22Rv1 (cell line): ENCODE results near the gene COL2A1.

Experiments used
- H3K27ac ChIP-seq: fragments of 450-650 bp; 2 replicates; pipeline ENCODE4 v1.5.1; 2017
- CTCF ChIP-seq: fragments of 450-650 bp; IDR thresholded peaks from 2 replicates; pipeline ENCODE4 v1.5.1; 2017; ENCODE audit warnings: mild to moderate bottlenecking
- ZFX ChIP-seq: fragments of 450-650 bp; IDR thresholded peaks from 2 replicates; pipeline ENCODE4 v1.6.1; 2017; ENCODE audit warnings: antibody characterized with exemption, borderline replicate concordance

Gene COL2A1

GRCh38 chr12:48037267-48037915 lies 33.1 kb upstream of the COL2A1 start:
- no peak for TF ChIP-seq CTCF
- no peak for TF ChIP-seq ZFX
- no peak overlapping the region for H3K27ac ChIP-seq

GRCh38 chr12:48036818-48037217 lies 32.5 kb upstream of the COL2A1 start:
- TF ChIP-seq ZFX = no peak
- TF ChIP-seq CTCF = no peak
- no peak overlapping the region for H3K27ac ChIP-seq

- no peak overlapping the region for H3K27ac ChIP-seq
- no peak for TF ChIP-seq ZFX
- no peak for TF ChIP-seq CTCF
These were observed 30.8 kb upstream of the COL2A1 start for GRCh38 chr12:48034835-48035805.

GRCh38 chr12:48033451-48033850 lies 29.2 kb upstream of the COL2A1 start:
- no peak for TF ChIP-seq ZFX
- no peak for TF ChIP-seq CTCF
- H3K27ac ChIP-seq = no peak overlapping the region

- no peak for TF ChIP-seq CTCF
- TF ChIP-seq ZFX = no peak
- H3K27ac ChIP-seq = no peak overlapping the region
These were observed 28.3 kb upstream of the COL2A1 start for GRCh38 chr12:48032597-48032996.

- TF ChIP-seq ZFX (no peak), CTCF (no peak)
- no peak overlapping the region for H3K27ac ChIP-seq
These were observed 27.1 kb upstream of the COL2A1 start for GRCh38 chr12:48031135-48031960.
